ENCODE measurements around the gene CEP104. TPM values are rescaled to one million over a fixed set of nuclear protein-coding genes. Genes with fewer than 3 reads are reported as not detected.
A peak's percentile ranks its signal among the peaks of the same experiment; 100 is the strongest.

Gene CEP104
- total RNA-seq, 4 donors from 2014 or later = 42.9 to 64.5 (median 54.7) TPM

- peak; percentile 94 to 98 (median 97) for DNase-seq
- H3K27me3 ChIP-seq = no peaks in the 10 kb centered on the region
- peak within 1 kb of the TSS; percentile 89 to 100 (median 98) for H3K27ac ChIP-seq
- peaks cover 0 to 7% (median 2%) of the 10 kb centered on the region in 4 donors for H3K9me3 ChIP-seq
- H3K36me3 ChIP-seq = no peaks in the 10 kb centered on the region
- H3K4me1 ChIP-seq = peaks cover 0 to 32% (median 2%) of the 10 kb centered on the region in 4 donors
- TF ChIP-seq POLR2A (IDR thresholded peaks at IDR 0.05) = peak; percentile 24 to 74
- TF ChIP-seq, protein P1, sequence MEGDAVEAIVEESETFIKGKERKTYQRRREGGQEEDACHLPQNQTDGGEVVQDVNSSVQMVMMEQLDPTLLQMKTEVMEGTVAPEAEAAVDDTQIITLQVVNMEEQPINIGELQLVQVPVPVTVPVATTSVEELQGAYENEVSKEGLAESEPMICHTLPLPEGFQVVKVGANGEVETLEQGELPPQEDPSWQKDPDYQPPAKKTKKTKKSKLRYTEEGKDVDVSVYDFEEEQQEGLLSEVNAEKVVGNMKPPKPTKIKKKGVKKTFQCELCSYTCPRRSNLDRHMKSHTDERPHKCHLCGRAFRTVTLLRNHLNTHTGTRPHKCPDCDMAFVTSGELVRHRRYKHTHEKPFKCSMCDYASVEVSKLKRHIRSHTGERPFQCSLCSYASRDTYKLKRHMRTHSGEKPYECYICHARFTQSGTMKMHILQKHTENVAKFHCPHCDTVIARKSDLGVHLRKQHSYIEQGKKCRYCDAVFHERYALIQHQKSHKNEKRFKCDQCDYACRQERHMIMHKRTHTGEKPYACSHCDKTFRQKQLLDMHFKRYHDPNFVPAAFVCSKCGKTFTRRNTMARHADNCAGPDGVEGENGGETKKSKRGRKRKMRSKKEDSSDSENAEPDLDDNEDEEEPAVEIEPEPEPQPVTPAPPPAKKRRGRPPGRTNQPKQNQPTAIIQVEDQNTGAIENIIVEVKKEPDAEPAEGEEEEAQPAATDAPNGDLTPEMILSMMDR (IDR thresholded peaks at IDR 0.05) = peak in 1 of 6 experiments; percentile 1
- H3K4me3 ChIP-seq = peak within 1 kb of the TSS; percentile 56 to 97 (median 88)
Observed at GRCh38 chr1:3900150-3900968, 43.3 kb upstream of the CEP104 start, which contains the start of gene C1orf174. C1orf174 (minus strand) TSS chr1:3900272; CDS start chr1:3900186, 86 bp downstream.

DNA sequence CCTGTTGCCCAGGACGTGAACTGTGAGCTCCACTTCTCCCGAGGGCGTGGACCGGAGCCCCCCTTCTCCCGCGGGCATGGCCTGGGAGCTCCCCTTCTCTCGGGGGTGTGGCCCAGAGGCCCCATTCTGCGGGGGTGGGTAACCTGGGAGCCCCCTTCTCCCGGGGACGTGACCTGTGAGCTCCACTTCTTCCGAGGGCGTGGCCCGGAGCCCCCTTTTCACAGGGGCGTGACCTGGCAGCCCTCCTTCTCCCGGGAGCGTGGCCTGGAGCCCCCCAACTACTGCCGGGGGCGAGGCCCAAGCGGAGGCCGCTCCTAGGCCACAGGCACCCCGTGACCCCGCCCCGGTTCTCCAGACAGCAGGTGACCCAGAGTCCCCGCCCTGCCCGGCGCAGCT is 42.7 kb upstream of the CEP104 start:
- TF ChIP-seq POLR2A (IDR thresholded peaks at IDR 0.05) = no peak
- TF ChIP-seq, protein P1 (IDR thresholded peaks at IDR 0.05) = no peak
- Histone ChIP-seq H3K4me1 (peaks cover 0 to 32% (median 2%) of the 10 kb centered on the region in 4 donors), H3K27me3 (no peaks in the 10 kb centered on the region), H3K36me3 (peaks cover 0 to 3% (median 0%) of the 10 kb centered on the region in 3 donors), H3K27ac (peak overlapping the region; percentile 89 to 100 (median 98)), H3K4me3 (peak overlapping the region; percentile 56 to 97 (median 88)), H3K9me3 (peaks cover 0 to 7% (median 2%) of the 10 kb centered on the region in 4 donors)
- DNase-seq = no peak

- peaks cover 0 to 6% (median 0%) of the 10 kb centered on the region in 3 donors for H3K36me3 ChIP-seq
- peak overlapping the region; percentile 56 to 97 (median 88) for H3K4me3 ChIP-seq
- peaks cover 0 to 7% (median 2%) of the 10 kb centered on the region in 4 donors for H3K9me3 ChIP-seq
- no peaks in the 10 kb centered on the region for H3K27me3 ChIP-seq
- peaks cover 0 to 32% (median 2%) of the 10 kb centered on the region in 4 donors for H3K4me1 ChIP-seq
- no peak for DNase-seq
- TF ChIP-seq, protein P1 (IDR thresholded peaks at IDR 0.05) = no peak
- no peak for TF ChIP-seq POLR2A (IDR thresholded peaks at IDR 0.05)
- H3K27ac ChIP-seq = peak overlapping the region; percentile 89 to 100 (median 98)
Observed at GRCh38 chr1:3898994-3899753, 42.2 kb upstream of the CEP104 start.

- Histone ChIP-seq H3K36me3 (peaks cover 0 to 6% (median 0%) of the 10 kb centered on the region in 3 donors), H3K27me3 (no peaks in the 10 kb centered on the region), H3K4me3 (no peak overlapping the region), H3K4me1 (peaks cover 0 to 25% (median 2%) of the 10 kb centered on the region in 4 donors), H3K9me3 (peaks cover 0 to 7% (median 2%) of the 10 kb centered on the region in 4 donors), H3K27ac (no peak overlapping the region)
- TF ChIP-seq, protein P1 (IDR thresholded peaks at IDR 0.05) = no peak
- no peak for TF ChIP-seq POLR2A (IDR thresholded peaks at IDR 0.05)
- no peak for DNase-seq
Observed at GRCh38 chr1:3898475-3898735, 41.4 kb upstream of the CEP104 start.

DNA sequence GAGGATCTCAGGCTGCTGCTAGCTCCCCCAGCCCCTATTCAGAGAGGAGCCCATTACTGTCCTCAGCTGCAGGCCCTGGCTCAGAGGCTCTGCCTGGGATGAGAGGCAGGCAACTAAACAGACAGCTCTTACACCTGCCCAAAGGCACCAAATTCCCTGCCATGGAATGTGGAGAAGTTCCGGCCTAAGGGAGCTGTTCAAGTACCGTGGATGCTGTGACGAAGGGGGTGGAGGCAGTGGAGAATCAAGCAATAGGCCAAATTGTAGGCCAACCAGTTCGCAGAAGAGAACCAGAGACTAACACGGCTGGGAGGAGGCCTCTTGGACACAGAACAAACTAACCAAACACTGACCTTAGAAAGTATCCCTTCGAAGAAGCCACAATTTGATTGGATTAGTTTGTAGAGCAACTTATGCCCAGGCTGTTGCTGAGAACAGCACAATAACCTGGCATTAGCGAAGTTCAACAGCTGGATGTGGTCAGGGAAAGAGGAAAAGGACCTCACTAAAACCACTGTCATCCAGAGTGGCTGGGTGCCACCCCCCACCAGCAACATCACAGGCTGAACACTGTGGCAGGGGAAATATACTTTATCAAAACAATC is 39.5 kb upstream of the CEP104 start:
- Histone ChIP-seq H3K4me3 (no peak overlapping the region), H3K27ac (no peak overlapping the region), H3K4me1 (peaks cover 0 to 7% (median 2%) of the 10 kb centered on the region in 4 donors), H3K27me3 (no peaks in the 10 kb centered on the region), H3K36me3 (peaks cover 0 to 8% (median 0%) of the 10 kb centered on the region in 3 donors), H3K9me3 (peaks cover 0 to 7% (median 2%) of the 10 kb centered on the region in 4 donors)
- TF ChIP-seq, protein P1 (IDR thresholded peaks at IDR 0.05) = no peak
- TF ChIP-seq POLR2A (IDR thresholded peaks at IDR 0.05) = no peak
- DNase-seq = no peak
